ENCODE measurements around the gene RYR2.
"Not testable (repeated sequence)": the region's sequence is repeated elsewhere in the genome, so short reads cannot be mapped to it uniquely, and the experiment has no call there.

RYR2 gene

GRCh38 chr1:237146241-237146640 lies 104.3 kb downstream of the RYR2 start:
- DNase-seq (ENCODE audit: low read depth) = no peak

- no peak for DNase-seq (ENCODE audit: low read depth)
Measured at GRCh38 chr1:237149857-237150256, 107.9 kb downstream of the RYR2 start.

- not testable (repeated sequence) for DNase-seq (ENCODE audit: low read depth)
Measured at GRCh38 chr1:237151979-237152378, 110.0 kb downstream of the RYR2 start.

- no peak for DNase-seq (ENCODE audit: low read depth)
Measured at GRCh38 chr1:237152506-237153335, 110.7 kb downstream of the RYR2 start.

- no peak for DNase-seq (ENCODE audit: low read depth)
Measured at GRCh38 chr1:237154157-237154556, 112.2 kb downstream of the RYR2 start.

GRCh38 chr1:237164406-237165352 lies 122.7 kb downstream of the RYR2 start:
- DNase-seq (ENCODE audit: low read depth) = no peak

GRCh38 chr1:237166086-237166485 lies 124.1 kb downstream of the RYR2 start:
- DNase-seq (ENCODE audit: low read depth) = no peak

GRCh38 chr1:237166593-237167101 lies 124.7 kb downstream of the RYR2 start:
- DNase-seq (ENCODE audit: low read depth) = no peak

- no peak for DNase-seq (ENCODE audit: low read depth)
Measured at GRCh38 chr1:237170149-237170548, 128.2 kb downstream of the RYR2 start.

GRCh38 chr1:237171454-237172117 lies 129.6 kb downstream of the RYR2 start:
- no peak for DNase-seq (ENCODE audit: low read depth)

GRCh38 chr1:237172118-237172485 lies 130.1 kb downstream of the RYR2 start:
- DNase-seq (ENCODE audit: low read depth) = no peak

GRCh38 chr1:237179503-237179902 lies 137.5 kb downstream of the RYR2 start:
- no peak for DNase-seq (ENCODE audit: low read depth)

- DNase-seq (ENCODE audit: low read depth) = no peak
Measured at GRCh38 chr1:237180256-237180655, 138.3 kb downstream of the RYR2 start.

- no peak for DNase-seq (ENCODE audit: low read depth)
Measured at GRCh38 chr1:237181743-237182317, 139.8 kb downstream of the RYR2 start.

- DNase-seq (ENCODE audit: low read depth) = no peak
Measured at GRCh38 chr1:237183963-237184540, 142.1 kb downstream of the RYR2 start.

- DNase-seq (ENCODE audit: low read depth) = no peak
Measured at GRCh38 chr1:237186675-237187074, 144.7 kb downstream of the RYR2 start.

- DNase-seq (ENCODE audit: low read depth) = no peak
Measured at GRCh38 chr1:237187842-237188241, 145.9 kb downstream of the RYR2 start.

GRCh38 chr1:237191403-237191802 lies 149.4 kb downstream of the RYR2 start:
- DNase-seq (ENCODE audit: low read depth) = no peak

GRCh38 chr1:237197470-237198425 lies 155.8 kb downstream of the RYR2 start:
- no peak for DNase-seq (ENCODE audit: low read depth)

- DNase-seq (ENCODE audit: low read depth) = no peak
Measured at GRCh38 chr1:237199026-237199425, 157.0 kb downstream of the RYR2 start.
